ENCODE data around the gene TBC1D5.
A peak's percentile ranks its signal among the peaks of the same experiment; 100 is the strongest.

The TBC1D5 gene

DNA sequence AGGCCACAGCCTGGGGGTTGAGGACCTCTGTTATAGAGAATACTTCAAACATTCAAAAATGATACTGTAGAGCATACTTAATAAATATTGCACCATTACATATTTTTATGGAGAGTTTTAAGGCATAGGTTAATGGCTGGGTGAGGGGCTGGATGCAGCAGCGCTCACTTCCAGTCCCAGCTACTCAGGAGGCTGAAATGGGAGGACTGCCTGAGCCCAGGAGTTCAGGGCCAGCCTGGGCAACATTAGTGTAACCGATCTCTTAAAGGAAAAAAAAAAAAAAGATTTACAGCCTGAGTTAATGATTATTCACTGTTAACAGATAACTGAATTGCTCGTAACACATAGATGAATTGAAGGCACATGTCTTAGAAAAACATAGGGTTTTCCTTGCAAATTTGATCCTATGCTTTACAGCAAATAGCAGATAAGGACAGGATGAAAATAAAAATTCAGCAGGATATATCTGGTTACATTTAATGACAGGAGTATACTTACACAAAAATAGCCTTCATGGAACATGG is 282.9 kb downstream of the TBC1D5 start:
- DNase-seq: no peak

DNA sequence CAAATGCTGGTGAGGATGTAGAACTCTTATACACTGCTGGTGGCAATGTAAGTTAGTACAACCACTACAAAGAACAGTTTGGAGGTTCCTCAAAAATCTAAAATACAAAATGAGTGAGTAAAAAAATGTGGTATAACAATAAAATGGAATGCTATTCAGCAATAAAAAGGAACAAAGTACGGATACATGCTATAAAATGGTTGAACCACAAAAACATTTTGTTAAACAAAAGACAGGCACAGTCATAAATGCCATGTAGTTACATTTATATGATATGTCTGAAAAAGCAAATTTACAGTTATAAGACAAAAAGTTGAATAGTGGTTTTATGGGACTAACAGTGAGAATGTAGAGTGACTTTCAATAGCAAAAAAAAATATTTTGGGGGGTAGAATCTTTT is 285.8 kb downstream of the TBC1D5 start:
- DNase-seq: no peak

DNA sequence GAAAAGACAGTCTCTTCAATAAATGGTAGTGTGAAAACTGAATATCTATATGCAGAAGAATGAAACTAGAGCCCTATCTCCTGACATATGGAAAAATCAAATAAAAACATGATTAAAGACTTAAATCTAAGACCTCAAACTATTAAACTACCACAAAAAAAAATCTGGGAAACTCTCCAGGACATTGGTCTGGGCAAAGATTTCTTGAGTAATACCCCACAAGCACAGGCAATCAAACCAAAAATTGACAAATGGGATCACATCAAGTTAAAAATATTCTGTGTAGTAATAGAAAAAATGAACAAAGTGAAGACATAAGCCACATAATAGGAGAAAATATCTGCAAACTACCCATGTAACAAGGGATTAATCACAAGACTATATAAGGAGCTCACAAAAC is 286.4 kb downstream of the TBC1D5 start:
- no peak for DNase-seq

DNA sequence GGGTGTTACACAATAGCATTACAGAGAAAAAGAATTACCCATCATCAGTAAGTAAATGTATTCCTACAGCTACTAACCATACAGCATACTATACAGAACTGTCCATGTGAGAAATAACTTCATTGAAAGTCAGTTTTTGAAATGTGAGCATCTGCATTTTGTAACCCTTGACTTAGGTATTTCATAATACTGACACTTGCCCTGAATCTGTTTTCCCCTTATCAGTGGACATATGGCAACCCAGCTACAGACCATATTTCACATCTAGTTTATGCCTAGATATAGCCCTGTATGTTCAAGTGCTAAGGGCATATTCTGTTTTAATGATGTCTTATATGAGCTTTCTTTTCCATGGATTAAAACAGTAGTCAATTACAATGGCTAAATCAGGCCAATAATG is 297.6 kb downstream of the TBC1D5 start:
- peak; percentile 12 for DNase-seq

DNA sequence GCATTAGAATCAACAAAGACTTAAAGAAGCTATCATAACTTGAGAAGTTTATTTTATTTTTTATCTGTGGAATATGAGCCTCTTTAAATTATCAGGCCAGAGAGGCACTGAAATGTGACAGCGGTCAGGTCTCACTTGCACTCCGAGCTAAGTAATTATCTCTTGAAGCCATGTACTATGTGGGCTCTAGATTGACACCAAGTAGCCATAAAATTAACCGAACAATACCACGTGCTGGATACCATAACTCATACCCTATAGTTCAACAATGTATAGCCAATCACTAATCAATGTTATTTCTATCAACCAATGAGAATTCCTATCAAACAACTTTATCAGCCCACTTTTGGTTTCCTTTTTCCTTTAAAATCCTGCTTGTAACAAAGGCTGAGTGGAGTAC is 299.3 kb downstream of the TBC1D5 start:
- DNase-seq: no peak

DNA sequence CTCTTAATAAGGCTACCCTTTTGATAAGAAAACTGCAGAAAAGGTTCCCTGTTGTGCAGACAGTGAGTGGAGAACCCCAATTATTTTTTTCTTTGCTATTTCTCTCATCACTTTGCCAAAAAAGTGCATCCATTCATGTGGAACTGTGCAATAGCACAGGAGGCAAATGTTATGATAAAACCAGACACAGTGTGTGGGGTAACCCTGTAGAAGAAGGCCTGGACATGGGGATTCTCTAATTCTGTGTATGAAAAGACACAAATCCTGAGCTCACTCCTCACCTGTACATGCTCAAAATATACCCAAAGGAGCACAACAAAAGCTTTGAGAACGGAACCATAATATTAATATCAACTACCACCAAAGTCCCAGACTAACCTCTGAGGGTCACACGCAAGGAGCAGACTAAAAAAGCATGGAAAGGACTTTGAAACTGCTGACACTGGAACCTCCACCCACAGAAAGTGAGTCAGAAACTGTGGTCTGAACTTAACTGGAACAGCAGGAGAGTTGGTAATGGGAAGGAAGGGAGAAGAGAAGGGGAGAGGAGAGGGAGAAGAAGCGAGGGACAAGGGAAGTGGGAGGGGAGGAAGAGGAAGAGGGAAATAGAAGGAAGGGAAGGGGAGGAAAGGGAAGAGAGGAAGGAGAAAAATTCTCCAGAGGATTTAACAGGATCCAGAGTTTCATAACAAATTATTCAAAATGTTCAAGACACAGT is 299.9 kb downstream of the TBC1D5 start:
- no peak for DNase-seq

DNA sequence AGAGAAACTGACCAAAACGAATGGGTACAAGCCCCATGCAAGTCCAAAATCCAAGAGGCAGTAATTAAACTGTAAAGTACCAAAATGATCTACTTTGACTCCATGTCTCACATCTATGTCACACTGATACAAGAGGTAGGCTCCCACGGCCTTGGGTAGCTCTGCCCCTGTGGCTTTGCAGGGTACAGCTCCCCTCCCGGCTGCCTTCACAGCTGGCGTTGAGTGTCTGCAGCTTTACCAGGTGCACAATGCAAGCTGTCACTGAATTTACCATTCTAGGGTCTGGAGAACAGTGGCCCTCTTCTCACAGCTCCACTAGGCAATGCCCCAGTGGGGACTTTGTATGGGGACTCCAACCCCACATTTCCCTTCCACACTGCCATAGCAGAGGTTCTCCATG is 308.6 kb downstream of the TBC1D5 start:
- DNase-seq: no peak

DNA sequence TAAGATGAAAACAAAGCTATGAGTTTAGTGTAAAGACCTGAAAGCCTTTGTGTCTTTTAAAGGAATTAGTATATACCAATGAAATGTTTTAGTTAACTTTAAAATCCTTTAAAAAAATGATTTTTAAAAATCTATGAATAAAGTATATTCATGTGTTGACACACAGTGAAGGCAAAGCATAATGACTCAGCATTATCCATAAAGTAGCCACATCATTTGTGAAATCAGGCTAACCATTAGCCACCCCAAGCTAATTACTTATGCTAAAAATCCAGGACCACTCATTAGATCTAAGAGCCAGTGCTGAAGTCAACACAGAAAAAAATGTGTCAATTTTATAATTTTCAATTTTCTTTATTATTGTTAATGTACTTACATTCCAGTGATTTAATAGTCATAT is 310.2 kb downstream of the TBC1D5 start:
- DNase-seq: no peak

DNA sequence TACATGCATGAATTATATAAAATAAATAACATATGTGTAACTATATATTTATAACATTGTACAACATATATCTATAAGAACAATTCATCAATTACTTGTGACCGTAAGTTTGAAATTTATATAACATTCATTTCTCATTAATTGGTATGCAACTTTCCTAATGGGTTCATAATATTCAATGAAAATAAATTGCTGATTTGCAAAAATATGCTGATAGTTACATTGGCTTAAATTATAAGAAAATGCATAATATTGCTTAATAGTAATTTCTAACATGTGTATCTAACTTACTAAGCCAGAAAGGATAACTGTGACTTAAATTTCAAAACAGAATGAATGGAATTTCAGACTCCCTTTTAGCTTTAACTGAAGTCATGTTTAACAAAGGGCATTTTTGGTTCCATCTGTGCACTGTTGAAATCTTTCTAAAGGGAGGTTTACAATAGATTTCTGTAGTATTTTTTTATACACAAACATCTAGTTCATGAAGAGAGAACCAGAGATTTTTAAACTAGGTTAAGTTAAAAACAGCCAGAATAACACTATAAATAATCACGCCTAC is 310.9 kb downstream of the TBC1D5 start:
- no peak for DNase-seq

DNA sequence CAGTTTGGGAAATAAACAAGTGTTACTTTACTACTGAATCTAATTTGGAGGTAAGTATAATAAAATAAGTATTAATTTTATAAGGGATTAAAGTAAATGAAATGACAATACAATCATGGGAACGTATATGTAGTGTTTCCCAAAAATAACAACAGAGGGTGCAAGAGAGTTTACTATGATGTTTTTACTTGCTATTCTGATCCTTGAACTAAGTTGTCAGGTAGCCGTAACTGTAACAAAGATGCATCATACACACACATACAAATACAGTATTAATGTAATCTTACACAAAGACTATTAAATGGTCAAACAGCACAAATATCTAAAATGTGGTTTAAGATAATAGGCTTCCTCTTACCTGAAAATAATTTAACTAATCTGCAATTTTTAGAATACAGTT is 311.4 kb downstream of the TBC1D5 start:
- no peak for DNase-seq

DNA sequence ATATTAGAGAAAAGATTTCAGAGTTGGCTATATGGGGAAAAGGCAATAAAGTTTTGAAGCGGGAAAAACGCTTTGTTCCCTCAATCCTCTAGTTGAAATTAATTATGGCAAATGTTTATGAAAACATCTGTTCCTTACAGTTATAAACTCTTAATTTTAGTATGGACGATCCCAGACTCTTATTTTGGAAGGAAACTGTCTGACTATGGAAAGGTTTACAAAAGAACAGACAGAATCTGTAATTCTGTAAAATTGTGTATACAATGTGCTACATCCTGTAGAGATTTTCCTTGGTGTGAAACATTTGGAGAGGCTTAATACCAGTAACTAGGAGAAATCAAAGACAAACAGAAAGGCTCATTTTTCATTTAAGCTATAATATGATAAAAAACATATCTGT is 311.8 kb downstream of the TBC1D5 start:
- DNase-seq: no peak

DNA sequence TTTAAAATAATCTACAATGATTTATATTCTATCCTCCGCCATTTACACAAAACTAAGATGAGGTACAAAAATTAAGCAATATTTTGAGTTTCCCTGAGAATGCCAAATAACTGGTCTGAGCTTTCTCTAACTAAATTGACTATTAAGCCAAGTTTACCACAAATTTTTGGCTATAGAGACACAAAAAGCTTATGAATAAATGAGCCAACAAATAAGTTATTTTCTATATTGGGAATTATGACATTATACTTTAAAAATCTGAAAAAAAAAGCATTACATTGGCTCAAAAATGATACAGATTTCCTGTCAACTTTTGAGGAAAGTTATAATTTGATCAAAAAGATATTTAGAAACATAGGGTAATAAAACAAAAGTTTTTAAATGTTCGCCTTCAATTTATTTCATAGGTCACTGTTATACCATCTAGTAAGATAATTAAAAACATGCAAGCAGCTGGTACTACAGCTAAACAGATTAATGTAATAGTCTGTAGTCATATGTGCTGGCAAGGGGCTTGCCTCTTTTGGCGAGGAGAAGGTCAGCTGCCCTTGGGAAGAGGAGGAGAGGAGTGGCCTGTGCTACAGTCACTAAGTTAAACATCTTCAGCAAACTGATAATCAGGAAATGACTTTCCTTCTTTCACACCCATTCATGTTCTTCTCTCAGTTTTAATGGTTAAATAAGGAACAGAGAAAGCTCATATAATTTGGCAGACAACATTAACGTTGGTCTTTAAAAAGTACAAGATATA is 318.5 kb downstream of the TBC1D5 start:
- DNase-seq: no peak

DNA sequence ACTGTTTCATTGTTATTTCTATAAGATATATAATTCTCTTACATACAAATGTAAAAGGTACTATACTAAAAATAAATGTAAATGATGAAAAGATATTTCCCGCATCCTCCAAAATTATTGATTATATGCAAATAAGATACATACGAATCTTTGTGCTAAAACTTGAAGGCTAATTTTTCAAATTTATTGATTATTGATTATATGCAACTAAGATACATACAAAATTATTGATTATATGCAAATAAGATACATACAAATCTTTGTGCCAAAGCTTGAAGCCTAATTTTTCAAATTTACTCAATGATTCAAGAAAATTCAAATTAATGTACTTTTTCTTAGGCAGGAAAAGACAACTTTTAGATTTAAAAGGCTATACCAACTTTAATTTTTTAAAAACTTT is 319.8 kb downstream of the TBC1D5 start:
- DNase-seq: no peak

DNA sequence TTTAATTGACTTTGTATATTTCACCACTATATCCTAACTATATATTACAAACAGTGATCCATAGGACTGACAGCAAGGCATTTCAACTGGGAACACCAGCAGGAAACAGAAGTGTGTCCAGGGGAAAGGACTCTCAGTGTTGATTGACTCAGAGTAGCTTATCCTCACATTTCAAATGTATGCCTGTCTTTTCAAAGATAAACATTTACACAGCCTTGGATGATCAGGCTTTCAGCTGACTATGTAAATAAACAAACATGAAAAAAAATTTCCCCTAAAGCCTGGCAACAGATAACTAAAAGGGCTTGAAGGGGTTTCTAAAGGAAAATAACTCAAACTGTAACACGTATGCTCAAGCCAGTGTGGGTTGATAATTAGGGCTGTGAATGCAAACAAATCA is 321.8 kb downstream of the TBC1D5 start:
- DNase-seq: no peak

DNA sequence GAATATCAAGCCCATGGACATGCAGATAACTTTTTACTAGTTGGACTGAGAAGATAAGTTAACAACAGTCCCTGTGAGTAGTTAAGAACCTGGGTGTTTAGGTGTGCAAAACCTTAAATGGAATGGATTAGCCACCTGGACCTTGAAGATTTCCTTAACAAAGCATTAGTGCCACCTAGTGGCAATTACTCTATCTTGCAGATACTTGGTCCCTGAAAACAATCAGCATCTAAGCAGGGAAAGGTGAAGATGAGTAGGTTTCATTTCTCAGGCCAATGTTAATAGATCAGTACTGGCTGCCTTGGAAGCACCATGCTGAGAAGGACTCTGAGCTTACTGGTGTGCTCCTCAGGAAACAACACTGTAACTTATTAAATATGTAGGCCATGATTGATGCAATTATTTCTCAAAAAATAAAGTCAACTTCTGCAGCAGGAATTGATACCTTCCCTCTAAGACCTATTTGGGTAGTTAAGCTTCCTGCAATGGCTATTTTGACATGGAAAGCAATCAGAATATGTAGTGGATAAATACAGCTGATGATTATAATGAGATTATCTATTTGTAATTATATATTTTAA is 329.4 kb downstream of the TBC1D5 start:
- DNase-seq: peak; percentile 6

DNA sequence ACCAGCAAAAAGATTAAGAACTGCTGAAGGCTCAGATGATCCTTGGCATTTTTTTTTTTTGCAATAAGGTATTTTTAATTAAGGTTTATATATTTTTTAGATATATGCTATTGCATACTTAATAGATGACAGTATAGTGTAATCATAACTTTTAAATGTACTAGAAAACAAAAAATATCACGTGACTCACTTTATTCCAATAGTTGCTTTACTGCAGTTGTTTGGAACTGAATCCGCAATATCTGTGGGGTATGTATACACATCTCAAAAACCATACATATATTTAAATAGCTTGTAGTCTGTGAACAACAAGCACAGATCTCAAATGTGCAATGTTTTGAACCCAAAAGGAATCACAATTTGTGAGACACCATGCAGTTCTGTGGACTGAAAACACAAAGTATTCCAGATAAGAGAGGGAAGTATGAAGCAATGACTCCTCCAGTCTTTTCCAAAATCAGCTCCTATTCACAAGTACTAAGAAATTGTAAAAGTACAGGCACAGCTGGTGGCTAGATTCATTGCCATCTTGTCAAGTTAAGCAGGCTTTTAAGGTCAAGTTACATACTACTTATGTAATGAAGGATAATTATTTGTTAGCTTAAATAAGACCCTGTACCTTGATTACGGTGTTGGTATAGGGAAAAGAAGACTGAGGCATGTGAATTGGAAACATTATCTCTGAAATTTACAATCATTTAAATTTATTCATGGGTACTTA is 331.1 kb downstream of the TBC1D5 start:
- DNase-seq: no peak

DNA sequence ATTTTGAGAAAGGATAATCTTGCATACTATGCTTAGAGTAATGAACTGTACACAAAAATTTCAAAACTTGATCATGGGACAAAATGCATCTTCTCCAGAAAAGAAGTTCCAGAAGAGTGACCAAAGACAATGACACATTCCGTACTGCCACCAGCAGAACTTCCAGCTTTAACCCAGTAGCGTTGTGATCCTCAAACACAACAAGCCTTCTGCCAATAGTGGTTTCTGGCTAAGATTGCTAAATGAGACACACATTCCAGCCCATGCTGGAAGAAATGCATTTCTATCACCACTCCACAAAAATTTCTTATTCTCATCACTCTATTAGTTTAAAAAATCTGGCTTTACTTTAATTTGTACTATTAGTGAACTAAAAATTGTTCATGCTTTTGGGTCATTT is 334.9 kb downstream of the TBC1D5 start:
- DNase-seq: no peak

DNA sequence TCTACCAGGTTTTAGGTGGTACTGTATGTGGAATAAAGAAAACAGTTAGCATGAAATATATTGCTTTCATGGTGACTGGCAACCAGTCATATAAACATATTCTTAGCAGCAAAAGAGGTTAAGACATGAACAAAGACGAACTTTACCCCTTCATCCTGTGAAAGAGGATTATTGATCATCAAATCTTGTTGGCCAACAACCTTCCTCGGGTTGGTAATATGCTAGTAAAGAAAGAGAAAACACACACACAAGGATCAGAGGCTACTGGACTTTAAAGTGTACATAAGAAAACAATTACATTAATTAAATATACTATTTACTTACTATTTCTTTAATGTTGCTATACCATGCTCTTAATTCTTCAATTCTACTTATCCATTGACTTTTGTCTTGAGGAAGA is 337.9 kb downstream of the TBC1D5 start:
- no peak for DNase-seq

DNA sequence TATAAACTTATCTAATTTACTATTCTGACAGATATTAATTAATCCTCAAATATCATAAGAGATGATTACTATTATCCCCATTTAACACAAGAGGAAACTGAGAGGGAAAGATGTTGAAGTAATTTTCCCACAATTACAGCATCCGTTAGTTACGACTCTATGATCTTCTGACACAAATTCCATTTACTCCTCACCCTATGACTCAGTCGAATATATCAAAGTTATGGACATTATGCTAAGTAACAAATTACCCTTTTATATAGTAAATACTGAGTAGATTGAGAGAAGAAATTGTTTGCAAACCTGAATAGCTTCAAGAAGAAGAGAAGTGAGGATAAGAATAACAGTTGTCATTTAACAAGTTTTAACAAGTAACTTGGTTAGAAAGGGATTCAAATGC is 340.0 kb downstream of the TBC1D5 start:
- DNase-seq: no peak

DNA sequence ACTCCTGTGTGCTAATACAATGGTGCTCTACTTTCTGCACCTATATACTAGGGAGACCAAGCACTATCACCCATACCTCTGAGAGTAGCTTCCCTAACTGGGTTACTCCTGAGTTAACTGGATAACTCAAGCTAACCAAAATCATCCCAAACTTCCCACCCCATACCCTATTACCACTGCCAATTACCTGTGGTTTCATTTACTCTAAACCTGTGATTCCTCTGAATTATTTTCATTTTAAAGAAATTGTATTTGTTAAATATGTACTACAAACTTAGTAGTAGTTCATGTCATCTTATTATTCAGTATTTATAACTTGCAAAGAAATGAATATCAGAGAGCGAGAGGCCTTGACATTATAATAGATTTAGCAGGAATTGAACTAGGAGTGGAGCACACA is 340.5 kb downstream of the TBC1D5 start:
- no peak for DNase-seq

DNA sequence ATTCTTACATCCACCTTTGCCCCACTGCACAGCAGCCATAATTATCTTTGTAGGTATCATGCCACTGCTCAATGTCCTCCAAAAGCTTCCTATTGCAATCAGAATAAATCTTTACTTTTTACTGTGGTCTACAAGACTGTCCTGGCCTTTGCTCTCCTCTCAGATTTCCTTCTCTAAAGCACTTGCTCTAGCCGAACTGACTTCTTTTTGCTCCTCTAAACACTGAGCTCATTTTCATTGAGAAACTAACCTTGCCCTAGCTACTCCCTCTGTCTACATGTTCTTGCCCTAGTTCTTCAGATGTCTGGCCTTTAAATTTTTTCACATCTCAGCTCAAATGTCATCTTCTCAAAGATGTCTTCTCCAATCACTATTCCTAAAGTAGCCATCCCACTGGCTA is 342.8 kb downstream of the TBC1D5 start:
- no peak for DNase-seq

DNA sequence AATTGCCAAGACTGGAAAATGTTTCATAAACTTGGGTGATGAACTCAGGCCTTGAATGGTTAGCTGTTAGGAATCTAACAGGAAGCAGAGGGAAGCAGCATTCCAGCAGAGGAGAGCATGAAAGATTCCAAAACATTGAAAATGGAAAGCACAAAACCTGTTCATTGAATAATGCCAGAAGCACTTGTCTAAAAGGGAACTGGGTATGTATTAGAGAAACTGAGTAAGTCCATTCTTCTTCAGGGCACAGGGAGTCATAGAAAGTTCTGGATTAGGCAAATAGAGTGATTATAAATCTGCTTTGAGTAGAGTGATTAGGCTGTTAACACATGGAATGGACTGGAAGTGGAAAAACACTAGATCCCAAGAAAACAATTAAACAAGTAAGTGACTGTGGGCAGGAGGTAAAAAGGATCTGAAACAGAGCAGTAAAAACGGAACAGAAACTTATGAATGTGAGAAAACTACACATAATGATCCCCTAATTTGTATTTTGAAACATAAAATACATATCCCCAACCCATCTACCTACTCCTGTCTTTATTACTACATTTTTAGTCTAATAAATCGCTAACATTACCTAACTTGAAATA is 343.4 kb downstream of the TBC1D5 start:
- no peak for DNase-seq

DNA sequence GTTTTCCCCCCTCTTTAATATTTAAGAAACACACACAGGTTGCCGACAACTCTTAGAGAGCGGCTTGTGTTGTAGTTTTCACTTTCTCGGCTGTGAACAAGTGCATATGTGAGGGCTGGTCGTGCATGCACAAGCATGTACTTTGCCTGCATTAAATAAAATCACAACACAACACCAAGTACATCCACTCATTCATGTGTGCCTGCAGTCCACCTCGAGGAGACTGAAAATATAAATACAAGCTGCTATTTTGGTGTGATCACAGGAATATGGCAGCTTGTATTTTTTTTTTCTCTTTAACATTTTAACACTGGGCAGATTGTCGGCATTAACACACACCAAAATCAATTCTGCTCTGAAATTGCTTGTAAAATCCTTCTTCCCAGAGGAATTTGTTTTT is 346.4 kb downstream of the TBC1D5 start:
- no peak for DNase-seq
